Esophagus muscularis mucosa (tissue), 4 donors: ENCODE results near the gene LAMA5. TPM values are rescaled to one million over a fixed set of nuclear protein-coding genes. Genes with fewer than 3 reads are reported as not detected.

Experiments
- DNase-seq: peaks from one replicate; pipeline ENCODE4 v3.0.0-alpha.2; 2017; ENCODE audit errors: extremely low spot score
- H3K27ac ChIP-seq, 4 donors: fragments of 200-600 bp; sonication (generic); replicated peaks in 1 of 4; 1 replicate in 3 of 4; 2 replicates in 1 of 4; pipeline ENCODE4 v1.5.1; 2016 to 2019; ENCODE audit warnings: mild to moderate bottlenecking in 1 of 4
- H3K27me3 ChIP-seq, 4 donors: fragments of 200-600 bp; sonication (generic); one replicate each; pipeline versions ENCODE4 v1.5.1 to v1.6.0; 2016 to 2019
- H3K36me3 ChIP-seq, 4 donors: fragments of 200-600 bp; sonication (generic); one replicate each; pipeline ENCODE4 v1.5.1; 2016 to 2019
- H3K4me1 ChIP-seq, 4 donors: fragments of 200-600 bp; sonication (generic); one replicate each; pipeline ENCODE4 v1.5.1; 2016 to 2019
- H3K4me3 ChIP-seq, 4 donors: fragments of 200-600 bp; sonication (generic); 1 replicate in 2 of 4; 2 replicates in 2 of 4; pipeline ENCODE4 v1.5.1; 2016 to 2019; ENCODE audit warnings: mild to moderate bottlenecking in 4 of 4, moderate library complexity in 1 of 4
- H3K9me3 ChIP-seq, 4 donors: fragments of 200-600 bp; sonication (generic); 1 replicate in 3 of 4; 2 replicates in 1 of 4; pipeline ENCODE4 v1.5.1; 2016 to 2019
- CTCF ChIP-seq, 3 experiments: fragments of 200-600 bp in 2 of 3; fragments of 450-650 bp in 1 of 3; sonication (generic) in 2 of 3; IDR thresholded peaks; one replicate each; pipeline ENCODE4 v1.5.1; 2017 to 2019; ENCODE audit warnings: antibody characterized with exemption in 3 of 3, mild to moderate bottlenecking in 2 of 3, moderate library complexity in 1 of 3
- EP300 ChIP-seq: sonication (generic); formaldehyde crosslinking; IDR thresholded peaks from one replicate; pipeline ENCODE4 v1.6.1; 2017; ENCODE audit warnings: antibody characterized with exemption
- POLR2A ChIP-seq: fragments of 450-650 bp; IDR thresholded peaks from one replicate; pipeline ENCODE4 v1.6.1; 2017; ENCODE audit warnings: antibody characterized with exemption, moderate library complexity, mild to moderate bottlenecking, low read depth
- POLR2AphosphoS5 ChIP-seq, 2 donors: sonication (generic); formaldehyde crosslinking; IDR thresholded peaks; one replicate each; pipeline ENCODE4 v1.6.1; 2017; ENCODE audit warnings: antibody characterized with exemption in 2 of 2
- WGBS: methylation state at CpG from one replicate; pipeline ENCODE4 v1.1.5; 2018; 5-methylcytosine and 5-hydroxymethylcytosine counted together
- intact Hi-C: fragments of 100-400 bp; cut with DNase I; formaldehyde crosslinking; loops from one replicate; pipeline ENCODE4 v1.15.1; 2023
- total RNA-seq, 4 donors: library from RNA; depleted of rRNA; stranded (reverse); fragments of >200 nt; gene quantifications; one replicate each; pipeline versions ENCODE4 v1.1.0 to v1.2.1, GENCODE V29; 2016

The LAMA5 gene
- total RNA-seq, 4 donors from 2014 or later: 70.1 to 257 (median 150) TPM

DNA sequence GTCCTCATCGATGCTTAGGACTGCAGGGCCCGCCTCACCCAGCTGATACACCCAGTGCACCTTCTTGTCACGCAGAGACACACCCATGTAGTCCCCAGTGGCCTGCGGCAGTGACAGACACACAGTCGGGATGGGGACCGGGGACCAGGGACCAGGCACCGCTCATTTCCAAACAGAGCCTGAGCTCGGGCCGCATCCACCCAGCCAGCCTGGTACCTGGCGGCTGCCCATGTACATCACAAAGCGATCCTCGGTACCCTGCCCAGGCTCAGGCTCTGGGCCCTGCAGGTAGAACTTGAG, 52.8 kb downstream of the LAMA5 start:
- intact Hi-C loops: no loop called here
- Histone ChIP-seq H3K4me3 (no peak overlapping the region), H3K9me3 (no peaks in the 10 kb centered on the region), H3K36me3 (peaks cover 87 to 97% (median 94%) of the 10 kb centered on the region in 4 donors), H3K4me1 (peaks cover 0 to 2% (median 0%) of the 10 kb centered on the region in 4 donors), H3K27me3 (no peaks in the 10 kb centered on the region), H3K27ac (no peak overlapping the region)
- 84% methylated on average over 7 of the region's 12 CpGs for WGBS
- TF ChIP-seq EP300 (no peak), POLR2A (no peak), POLR2AphosphoS5 (IDR thresholded peaks at IDR 0.05) (no peak), CTCF (IDR thresholded peaks at IDR 0.05) (no peak)
- no peak for DNase-seq

DNA sequence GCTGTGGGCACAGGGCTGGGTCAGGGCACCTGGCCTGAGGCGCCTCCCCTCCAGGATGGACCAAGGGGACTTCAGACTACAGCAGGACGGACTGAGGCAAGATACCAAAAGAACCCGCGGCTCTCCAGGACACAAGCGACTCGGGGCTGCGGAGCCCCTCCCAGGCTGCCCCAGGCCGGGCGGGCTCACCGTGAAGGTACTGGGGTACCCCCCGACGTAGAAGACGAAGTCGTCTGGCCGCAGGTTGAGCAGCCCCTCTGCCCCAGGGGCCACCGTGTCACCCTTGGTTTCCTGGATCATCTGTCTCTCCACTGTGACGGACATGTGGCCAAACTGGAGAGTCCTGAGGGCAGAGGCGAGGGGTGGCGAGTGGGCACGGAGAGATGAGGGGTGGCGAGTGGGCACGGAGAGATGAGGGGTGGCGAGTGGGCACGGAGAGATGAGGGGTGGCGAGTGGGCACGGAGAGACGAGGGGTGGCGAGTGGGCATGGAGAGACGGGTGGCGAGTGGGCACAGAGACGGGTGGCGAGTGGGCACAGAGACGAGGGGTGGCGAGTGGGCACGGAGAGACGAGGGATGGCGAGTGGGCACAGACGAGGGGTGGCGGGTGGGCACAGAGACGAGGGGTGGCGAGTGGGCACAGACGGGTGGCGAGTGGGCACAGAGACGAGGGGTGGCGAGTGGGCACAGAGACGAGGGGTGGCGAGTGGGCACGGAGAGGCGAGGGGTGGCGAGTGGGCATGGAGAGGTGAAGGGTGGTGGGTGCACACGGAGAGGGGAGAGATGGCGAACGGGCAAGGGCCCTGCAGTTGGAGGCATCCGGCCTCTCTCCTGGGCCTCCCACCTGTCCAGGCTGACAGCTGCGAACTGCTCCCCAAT, 53.4 kb downstream of the LAMA5 start:
- no peak overlapping the region for H3K4me3 ChIP-seq
- no peaks in the 10 kb centered on the region for H3K9me3 ChIP-seq
- intact Hi-C loops: no loop called here
- H3K4me1 ChIP-seq: no peaks in the 10 kb centered on the region
- no peak for TF ChIP-seq POLR2A
- TF ChIP-seq EP300: no peak
- TF ChIP-seq POLR2AphosphoS5 (IDR thresholded peaks at IDR 0.05): no peak
- no peak for TF ChIP-seq CTCF (IDR thresholded peaks at IDR 0.05)
- H3K36me3 ChIP-seq: peaks cover 83 to 97% (median 94%) of the 10 kb centered on the region in 4 donors
- WGBS: 93% methylated on average over 48 of the region's 55 CpGs
- no peak for DNase-seq
- no peak overlapping the region for H3K27ac ChIP-seq
- H3K27me3 ChIP-seq: no peaks in the 10 kb centered on the region

DNA sequence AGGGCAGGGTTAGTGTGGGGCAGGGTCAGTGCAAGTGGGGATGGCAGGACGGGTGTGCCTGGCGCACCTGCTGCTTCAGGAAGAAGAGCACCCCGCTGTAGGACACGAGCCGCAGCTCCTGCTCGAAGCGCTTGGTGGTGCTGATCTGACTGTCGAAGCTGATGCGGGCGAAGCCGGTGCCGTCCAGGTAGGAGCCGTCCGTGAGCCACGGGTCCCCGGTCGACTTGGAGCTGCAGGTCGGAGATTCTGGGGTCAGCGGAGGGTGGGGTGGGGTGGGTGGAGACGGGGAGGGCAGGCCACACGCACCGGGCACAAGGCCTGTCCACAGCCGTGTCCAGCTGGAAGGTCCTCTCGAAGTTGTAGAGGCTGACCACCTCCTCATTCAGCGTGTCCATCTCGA, 54.1 kb downstream of the LAMA5 start:
- intact Hi-C loops: no loop called here
- TF ChIP-seq CTCF (IDR thresholded peaks at IDR 0.05) (no peak), POLR2A (no peak), EP300 (no peak), POLR2AphosphoS5 (IDR thresholded peaks at IDR 0.05) (no peak)
- no peaks in the 10 kb centered on the region for H3K27me3 ChIP-seq
- H3K4me1 ChIP-seq: peaks cover 0 to under 1% (median 0%) of the 10 kb centered on the region in 4 donors
- no peaks in the 10 kb centered on the region for H3K9me3 ChIP-seq
- no peak overlapping the region for H3K4me3 ChIP-seq
- 93% methylated on average over 12 of the region's 26 CpGs for WGBS
- H3K36me3 ChIP-seq: peaks cover 85 to 98% (median 96%) of the 10 kb centered on the region in 4 donors
- DNase-seq: no peak
- no peak overlapping the region for H3K27ac ChIP-seq

DNA sequence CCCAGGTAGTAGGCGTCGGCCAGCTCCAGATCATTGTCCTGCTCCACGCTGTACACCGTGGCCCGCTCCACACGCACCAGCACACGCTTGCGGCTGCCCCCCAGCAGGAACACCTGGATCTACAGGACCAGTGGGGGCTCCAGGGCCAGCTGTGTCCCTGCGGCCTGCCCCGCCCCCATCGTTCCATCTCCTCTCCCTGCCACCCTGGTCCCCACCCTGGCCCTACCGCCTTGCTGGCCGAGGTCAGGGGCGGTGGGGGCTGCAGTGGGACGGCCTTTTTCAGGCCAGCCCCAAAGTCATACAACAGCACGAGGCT, 54.5 kb downstream of the LAMA5 start:
- no peak overlapping the region for H3K27ac ChIP-seq
- H3K4me1 ChIP-seq: peaks cover 0 to 5% (median 0%) of the 10 kb centered on the region in 4 donors
- H3K9me3 ChIP-seq: no peaks in the 10 kb centered on the region
- DNase-seq: no peak
- H3K36me3 ChIP-seq: peaks cover 88 to 100% (median 99%) of the 10 kb centered on the region in 4 donors
- 94% methylated on average over 14 of the region's 16 CpGs for WGBS
- H3K4me3 ChIP-seq: no peak overlapping the region
- TF ChIP-seq POLR2A: no peak
- TF ChIP-seq EP300: no peak
- TF ChIP-seq POLR2AphosphoS5 (IDR thresholded peaks at IDR 0.05): no peak
- TF ChIP-seq CTCF (IDR thresholded peaks at IDR 0.05): no peak
- intact Hi-C loops: no loop called here
- no peaks in the 10 kb centered on the region for H3K27me3 ChIP-seq
